ENCODE data around the gene FBL. TPM values are rescaled to one million over a fixed set of nuclear protein-coding genes. Genes with fewer than 3 reads are reported as not detected.
"Not testable (repeated sequence)": the region's sequence is repeated elsewhere in the genome, so short reads cannot be mapped to it uniquely, and the experiment has no call there.

FBL gene
- 386 TPM for total RNA-seq

DNA sequence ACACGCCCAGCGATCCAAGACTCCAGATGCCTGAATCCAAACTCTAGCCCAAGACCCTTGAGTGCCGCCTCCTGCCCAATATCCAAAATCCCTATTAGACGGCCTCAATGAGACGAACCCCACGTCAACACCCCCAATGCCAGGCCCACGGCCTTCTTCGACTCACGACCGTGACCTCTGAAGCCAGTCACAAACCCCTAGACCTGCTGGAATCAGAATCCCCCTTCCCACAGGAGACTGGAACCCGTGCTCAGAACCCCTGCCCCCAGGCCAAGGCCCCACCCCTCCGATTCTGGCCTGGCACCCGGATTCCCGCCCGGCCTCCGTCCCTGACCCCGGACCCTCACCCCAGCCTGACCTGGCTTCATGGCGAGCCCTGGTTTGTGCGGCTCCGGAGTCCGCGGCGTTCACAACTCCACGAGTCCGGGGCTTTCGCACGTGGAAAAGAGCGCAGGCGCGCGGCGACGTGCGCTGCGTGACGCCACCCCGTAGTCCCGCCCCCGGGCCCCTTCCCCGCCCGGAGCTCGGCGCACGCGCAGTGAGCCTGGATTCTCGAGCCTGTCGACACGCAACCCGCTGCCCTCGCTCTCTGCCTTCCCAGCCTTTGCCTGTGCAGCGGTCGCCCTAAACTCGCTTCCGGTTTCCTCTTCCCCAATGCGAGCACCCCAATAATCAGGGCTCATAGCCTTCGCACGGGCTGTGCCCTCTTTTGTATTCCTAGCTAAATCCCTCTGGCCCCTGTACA is at the start of gene FBL:
TSS of gene FBL (minus strand) at position 447 of the 745 bp plus-strand sequence. CDS start at position 368, 79 bp downstream.
- no peaks in the 10 kb centered on the region for H3K36me3 ChIP-seq (ENCODE audit: control insufficient read depth in 3 of 3, insufficient read depth in 3 of 3, low read length in 3 of 3)

DNA sequence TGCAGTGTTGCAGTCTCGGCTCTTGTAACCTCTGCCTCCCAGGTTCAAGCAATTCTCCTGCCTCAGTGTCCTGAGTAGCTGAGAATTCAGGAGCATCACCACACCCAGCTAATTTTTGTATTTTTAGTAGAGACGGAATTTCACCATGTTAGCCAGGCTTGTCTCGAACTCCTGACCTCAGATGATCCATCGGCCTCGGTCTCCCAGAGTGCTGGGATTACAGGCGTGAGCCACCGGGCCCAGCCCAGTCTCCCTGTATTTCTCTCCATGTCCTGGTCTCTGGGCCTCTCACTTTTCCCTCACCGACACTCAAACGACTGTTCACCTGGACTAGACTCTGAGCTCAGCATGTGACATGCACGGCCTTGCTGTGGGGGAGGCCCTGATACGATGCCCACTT is 48.9 kb upstream of the FBL start:
- H3K27me3 ChIP-seq (ENCODE audit: control insufficient read depth in 3 of 3, insufficient read depth in 3 of 3, low read length in 3 of 3), result peaks cover 14 to 19% (median 14%) of the 10 kb centered on the region in 3 donors
- not testable (repeated sequence) for H3K4me3 ChIP-seq (ENCODE audit: low read length in 3 of 3); H3K9ac ChIP-seq (ENCODE audit: low read depth in 1 of 3, low read length in 3 of 3); H3K36me3 ChIP-seq (ENCODE audit: control insufficient read depth in 3 of 3, insufficient read depth in 3 of 3, low read length in 3 of 3); H3K9me3 ChIP-seq (ENCODE audit: control insufficient read depth in 3 of 3, low read length in 3 of 3); H3K27ac ChIP-seq (ENCODE audit: low read depth, low read length); H3K4me1 ChIP-seq (ENCODE audit: control insufficient read depth in 3 of 3, insufficient read depth in 3 of 3, low read length in 3 of 3)

More for the DNA sequence above, at the start of gene FBL:
- Histone ChIP-seq H3K9ac (ENCODE audit: low read depth in 1 of 3, low read length in 3 of 3) (peak within 1 kb of the TSS; percentile 92 to 95 (median 94)), H3K4me1 (ENCODE audit: control insufficient read depth in 3 of 3, insufficient read depth in 3 of 3, low read length in 3 of 3) (peaks cover 36 to 49% (median 42%) of the 10 kb centered on the region in 3 donors), H3K9me3 (ENCODE audit: control insufficient read depth in 3 of 3, low read length in 3 of 3) (no peaks in the 10 kb centered on the region), H3K27ac (ENCODE audit: low read depth, low read length) (peak within 1 kb of the TSS; percentile 92), H3K4me3 (ENCODE audit: low read length in 3 of 3) (peak within 1 kb of the TSS; percentile 90 to 94 (median 90)), H3K27me3 (ENCODE audit: control insufficient read depth in 3 of 3, insufficient read depth in 3 of 3, low read length in 3 of 3) (no peaks in the 10 kb centered on the region)

DNA sequence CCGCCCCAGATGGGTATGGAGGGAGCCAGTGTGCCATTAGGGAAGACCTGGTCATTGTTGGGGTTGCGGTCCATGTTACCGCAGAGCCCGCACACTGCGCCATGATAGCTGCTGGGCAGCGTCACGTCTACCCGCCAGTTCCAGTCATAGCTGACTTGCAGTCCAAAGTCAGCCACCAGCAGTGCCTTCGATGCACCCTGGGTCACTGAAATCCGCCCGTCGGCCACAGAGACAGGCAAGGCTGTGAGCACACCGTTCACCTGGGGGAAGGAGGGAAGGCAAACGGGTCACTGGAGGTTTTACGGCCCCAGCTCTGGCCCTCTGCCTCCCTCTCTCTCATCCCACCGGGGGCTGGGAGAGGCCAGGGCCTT is 48.0 kb upstream of the FBL start:
- peaks cover 14 to 19% (median 14%) of the 10 kb centered on the region in 3 donors for H3K27me3 ChIP-seq (ENCODE audit: control insufficient read depth in 3 of 3, insufficient read depth in 3 of 3, low read length in 3 of 3)
- not testable (repeated sequence) for H3K9me3 ChIP-seq (ENCODE audit: control insufficient read depth in 3 of 3, low read length in 3 of 3); H3K4me3 ChIP-seq (ENCODE audit: low read length in 3 of 3); H3K4me1 ChIP-seq (ENCODE audit: control insufficient read depth in 3 of 3, insufficient read depth in 3 of 3, low read length in 3 of 3); H3K9ac ChIP-seq (ENCODE audit: low read depth in 1 of 3, low read length in 3 of 3); H3K27ac ChIP-seq (ENCODE audit: low read depth, low read length); H3K36me3 ChIP-seq (ENCODE audit: control insufficient read depth in 3 of 3, insufficient read depth in 3 of 3, low read length in 3 of 3)

DNA sequence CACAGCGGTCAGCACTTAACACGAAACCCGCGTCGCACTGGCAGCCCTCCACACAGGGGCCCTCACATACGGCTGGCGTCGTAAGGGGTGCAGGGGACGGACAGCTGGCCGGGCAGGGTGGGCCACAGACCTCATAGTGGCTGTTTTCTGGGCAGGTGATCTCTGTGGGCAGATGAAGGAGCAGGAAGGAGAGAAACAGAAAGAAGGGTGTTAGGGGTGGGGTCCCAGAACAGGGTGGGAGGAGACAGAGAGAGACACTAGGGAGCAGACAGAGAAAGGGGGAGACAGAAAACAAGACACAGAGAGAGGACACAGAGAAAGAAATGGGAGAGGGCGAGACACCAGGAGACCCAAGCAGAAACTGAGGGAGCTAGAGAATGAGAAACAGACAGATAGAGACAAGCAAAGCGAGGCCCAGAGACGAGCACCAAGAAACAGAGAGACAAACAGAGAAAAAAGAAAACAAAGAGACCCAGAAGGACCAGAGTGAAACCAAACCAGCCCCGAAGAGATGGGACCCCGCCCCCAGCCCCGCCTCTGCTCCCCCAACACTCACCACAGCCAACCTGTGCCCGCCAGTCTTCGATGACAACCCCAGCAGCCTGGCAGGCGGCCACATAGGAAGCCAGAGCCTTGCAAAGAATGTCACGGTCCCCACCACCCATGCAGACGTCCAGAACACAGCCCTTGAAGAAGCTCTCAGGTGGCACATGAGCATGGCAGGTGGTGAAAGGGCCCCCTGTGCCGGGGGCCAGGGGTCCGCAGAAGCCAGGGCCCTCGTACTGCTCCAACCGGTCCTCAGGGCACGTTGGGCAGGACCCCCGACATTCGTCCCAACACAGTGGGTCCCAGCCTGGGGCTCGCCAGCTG is 47.4 kb upstream of the FBL start:
- H3K27me3 ChIP-seq (ENCODE audit: control insufficient read depth in 3 of 3, insufficient read depth in 3 of 3, low read length in 3 of 3), result peaks cover 14 to 19% (median 14%) of the 10 kb centered on the region in 3 donors
- H3K9me3 ChIP-seq (ENCODE audit: control insufficient read depth in 3 of 3, low read length in 3 of 3); H3K36me3 ChIP-seq (ENCODE audit: control insufficient read depth in 3 of 3, insufficient read depth in 3 of 3, low read length in 3 of 3); H3K9ac ChIP-seq (ENCODE audit: low read depth in 1 of 3, low read length in 3 of 3); H3K4me1 ChIP-seq (ENCODE audit: control insufficient read depth in 3 of 3, insufficient read depth in 3 of 3, low read length in 3 of 3); H3K27ac ChIP-seq (ENCODE audit: low read depth, low read length); H3K4me3 ChIP-seq (ENCODE audit: low read length in 3 of 3): not testable (repeated sequence)

DNA sequence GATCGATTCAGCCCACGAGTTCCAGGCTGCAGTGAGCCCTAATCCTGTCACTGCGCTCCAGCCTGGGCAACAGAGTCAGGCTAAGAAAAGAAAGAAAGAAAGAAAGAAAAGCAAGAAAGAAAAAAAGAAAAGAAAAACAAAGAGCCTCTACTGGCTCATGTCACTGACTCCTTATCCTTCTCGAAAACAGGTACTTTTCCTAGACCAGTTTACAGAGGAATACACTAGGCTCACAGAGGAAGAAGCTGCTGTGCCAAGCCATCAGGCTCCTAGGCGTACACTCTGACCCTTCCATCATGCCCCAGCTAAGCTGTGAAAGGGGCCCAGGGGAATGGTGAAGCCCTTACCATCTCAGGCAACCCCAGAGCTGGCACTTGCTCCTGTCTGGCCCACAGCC is 46.3 kb upstream of the FBL start:
- peaks cover 14 to 19% (median 14%) of the 10 kb centered on the region in 3 donors for H3K27me3 ChIP-seq (ENCODE audit: control insufficient read depth in 3 of 3, insufficient read depth in 3 of 3, low read length in 3 of 3)
- H3K4me3 ChIP-seq (ENCODE audit: low read length in 3 of 3); H3K9me3 ChIP-seq (ENCODE audit: control insufficient read depth in 3 of 3, low read length in 3 of 3); H3K27ac ChIP-seq (ENCODE audit: low read depth, low read length); H3K9ac ChIP-seq (ENCODE audit: low read depth in 1 of 3, low read length in 3 of 3); H3K4me1 ChIP-seq (ENCODE audit: control insufficient read depth in 3 of 3, insufficient read depth in 3 of 3, low read length in 3 of 3); H3K36me3 ChIP-seq (ENCODE audit: control insufficient read depth in 3 of 3, insufficient read depth in 3 of 3, low read length in 3 of 3): not testable (repeated sequence)

DNA sequence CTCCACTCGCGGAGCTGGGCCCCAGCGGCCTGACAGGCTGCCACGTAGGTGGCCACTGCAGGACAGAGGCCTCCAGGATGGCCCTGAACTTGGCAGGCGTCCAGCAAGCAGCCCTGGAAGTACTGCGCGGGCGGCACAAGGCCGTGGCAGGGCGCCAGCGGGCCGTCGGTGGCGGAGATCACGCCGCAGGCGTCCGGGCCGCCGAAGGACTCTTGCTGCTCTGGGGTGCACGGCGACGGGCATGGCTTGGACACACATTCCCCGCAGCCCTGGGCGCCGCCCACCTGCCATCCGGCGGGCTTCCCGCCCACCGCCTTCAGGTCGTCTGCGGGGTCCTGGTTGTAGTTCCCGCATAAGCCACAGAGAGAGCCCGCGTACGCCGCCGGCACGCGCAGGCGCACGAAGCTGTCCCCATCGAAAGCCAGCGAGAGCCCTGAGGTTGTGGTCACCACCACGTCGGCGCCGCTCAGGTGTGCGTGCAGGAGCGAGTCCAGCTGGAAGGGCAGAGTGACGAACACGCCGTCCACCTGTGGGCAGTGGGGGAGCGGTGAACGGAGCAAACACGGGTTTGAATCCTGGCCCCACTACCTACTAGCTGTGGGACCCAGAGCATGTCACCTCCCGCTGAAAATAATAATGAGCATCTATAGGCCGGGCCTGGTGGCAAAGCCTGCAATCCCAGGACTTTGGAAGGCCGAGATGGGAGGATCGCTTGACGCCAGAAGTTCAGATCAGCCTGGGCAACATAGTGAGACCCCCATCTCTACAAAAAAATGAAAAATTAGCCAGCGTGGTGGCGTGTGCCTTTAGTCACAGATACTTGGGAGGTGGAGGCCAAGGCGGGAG is 45.7 kb upstream of the FBL start:
- H3K4me3 ChIP-seq (ENCODE audit: low read length in 3 of 3); H3K4me1 ChIP-seq (ENCODE audit: control insufficient read depth in 3 of 3, insufficient read depth in 3 of 3, low read length in 3 of 3); H3K9me3 ChIP-seq (ENCODE audit: control insufficient read depth in 3 of 3, low read length in 3 of 3); H3K27ac ChIP-seq (ENCODE audit: low read depth, low read length); H3K9ac ChIP-seq (ENCODE audit: low read depth in 1 of 3, low read length in 3 of 3); H3K36me3 ChIP-seq (ENCODE audit: control insufficient read depth in 3 of 3, insufficient read depth in 3 of 3, low read length in 3 of 3): not testable (repeated sequence)
- peaks cover 14 to 19% (median 14%) of the 10 kb centered on the region in 3 donors for H3K27me3 ChIP-seq (ENCODE audit: control insufficient read depth in 3 of 3, insufficient read depth in 3 of 3, low read length in 3 of 3)

DNA sequence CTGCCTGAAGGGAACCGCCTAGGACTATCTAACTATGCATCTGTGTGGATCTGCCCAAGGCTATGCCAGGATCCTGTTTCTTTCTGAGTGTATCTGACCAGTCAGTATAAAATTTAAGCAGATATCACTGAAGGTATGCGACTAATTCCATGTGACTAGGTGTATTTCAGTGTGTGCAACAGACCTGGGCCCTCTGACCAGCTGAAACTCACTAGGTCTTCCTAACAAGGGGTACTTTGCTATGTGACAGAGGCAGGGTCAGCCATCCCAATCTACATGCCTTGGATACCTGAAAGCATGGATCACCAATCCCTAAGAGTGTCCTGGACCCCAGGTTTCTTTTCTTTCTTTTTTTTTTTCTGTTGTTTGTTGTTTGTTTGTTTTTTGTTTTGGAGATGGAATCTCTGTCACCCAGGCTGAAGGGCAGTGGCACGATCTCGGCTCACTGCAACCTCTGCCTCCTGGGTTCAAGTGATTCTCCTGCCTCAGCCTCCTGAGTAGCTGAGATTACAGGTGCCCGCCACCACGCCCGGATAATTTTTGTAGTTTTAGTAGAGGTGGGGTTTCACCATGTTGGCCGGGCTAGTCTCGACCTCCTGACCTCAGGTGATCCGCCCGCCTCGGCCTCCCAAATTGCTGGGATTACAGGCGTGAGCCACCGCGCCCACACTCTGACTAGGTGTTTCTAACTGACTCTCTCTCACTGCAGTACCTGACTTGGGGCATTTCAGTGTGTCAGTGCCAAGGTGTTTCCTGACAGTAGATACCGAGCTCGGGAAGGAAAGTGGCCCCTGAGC is 44.8 kb upstream of the FBL start:
- Histone ChIP-seq H3K27ac (ENCODE audit: low read depth, low read length) (no peak overlapping the region), H3K4me3 (ENCODE audit: low read length in 3 of 3) (no peak overlapping the region), H3K9ac (ENCODE audit: low read depth in 1 of 3, low read length in 3 of 3) (no peak overlapping the region), H3K36me3 (ENCODE audit: control insufficient read depth in 3 of 3, insufficient read depth in 3 of 3, low read length in 3 of 3) (no peaks in the 10 kb centered on the region), H3K4me1 (ENCODE audit: control insufficient read depth in 3 of 3, insufficient read depth in 3 of 3, low read length in 3 of 3) (peaks cover 0 to 2% (median 0%) of the 10 kb centered on the region in 3 donors), H3K9me3 (ENCODE audit: control insufficient read depth in 3 of 3, low read length in 3 of 3) (no peaks in the 10 kb centered on the region), H3K27me3 (ENCODE audit: control insufficient read depth in 3 of 3, insufficient read depth in 3 of 3, low read length in 3 of 3) (peaks cover 14 to 19% (median 14%) of the 10 kb centered on the region in 3 donors)

DNA sequence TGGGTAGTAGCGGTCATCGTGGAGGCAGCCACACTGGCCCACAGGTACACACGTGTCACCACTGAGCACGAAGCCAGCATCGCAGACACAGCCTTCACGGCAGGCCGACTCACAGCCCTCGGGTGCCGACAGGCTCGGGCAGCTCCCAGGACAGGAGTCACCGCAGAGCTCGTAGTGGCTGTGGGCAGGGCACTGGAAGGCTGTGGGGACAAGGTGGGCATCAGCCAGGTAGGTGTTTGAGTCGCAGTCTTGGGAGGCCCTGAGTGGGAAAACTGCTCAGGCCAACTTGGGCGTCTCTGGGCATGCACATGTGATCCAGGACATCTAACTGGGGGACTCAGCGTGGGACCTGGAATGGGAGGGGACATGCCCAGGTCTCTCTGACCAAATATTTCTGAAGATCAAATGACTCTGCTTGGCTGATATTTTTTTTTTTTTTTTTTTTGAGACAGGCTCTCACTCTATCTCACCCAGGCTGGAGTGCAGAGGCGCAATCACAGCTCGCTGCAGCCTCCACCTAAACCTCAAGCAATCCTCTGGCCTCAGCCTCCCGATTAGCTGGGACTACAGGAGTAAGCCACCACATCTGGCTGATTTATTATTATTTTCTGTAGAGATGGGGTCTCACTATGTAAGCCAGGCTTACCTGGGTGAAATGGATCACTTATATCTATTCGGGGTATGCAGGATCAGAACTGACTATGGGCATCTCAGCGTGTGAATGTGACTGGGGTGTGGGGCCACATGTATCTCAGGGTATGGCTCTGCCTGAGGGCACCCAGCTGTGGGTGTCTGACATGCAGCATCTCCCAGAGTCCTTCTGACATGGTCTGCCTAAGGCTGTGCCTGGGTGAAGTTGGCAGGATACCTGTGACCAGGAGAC is 43.9 kb upstream of the FBL start:
- H3K27ac ChIP-seq (ENCODE audit: low read depth, low read length); H3K9me3 ChIP-seq (ENCODE audit: control insufficient read depth in 3 of 3, low read length in 3 of 3); H3K4me3 ChIP-seq (ENCODE audit: low read length in 3 of 3); H3K4me1 ChIP-seq (ENCODE audit: control insufficient read depth in 3 of 3, insufficient read depth in 3 of 3, low read length in 3 of 3); H3K36me3 ChIP-seq (ENCODE audit: control insufficient read depth in 3 of 3, insufficient read depth in 3 of 3, low read length in 3 of 3); H3K9ac ChIP-seq (ENCODE audit: low read depth in 1 of 3, low read length in 3 of 3): not testable (repeated sequence)
- H3K27me3 ChIP-seq (ENCODE audit: control insufficient read depth in 3 of 3, insufficient read depth in 3 of 3, low read length in 3 of 3), result peaks cover 14 to 19% (median 14%) of the 10 kb centered on the region in 3 donors

Data from skeletal muscle tissue (tissue), 4 donors.